Measurements from ENCODE around the gene LAMA3.

Gene LAMA3

DNA sequence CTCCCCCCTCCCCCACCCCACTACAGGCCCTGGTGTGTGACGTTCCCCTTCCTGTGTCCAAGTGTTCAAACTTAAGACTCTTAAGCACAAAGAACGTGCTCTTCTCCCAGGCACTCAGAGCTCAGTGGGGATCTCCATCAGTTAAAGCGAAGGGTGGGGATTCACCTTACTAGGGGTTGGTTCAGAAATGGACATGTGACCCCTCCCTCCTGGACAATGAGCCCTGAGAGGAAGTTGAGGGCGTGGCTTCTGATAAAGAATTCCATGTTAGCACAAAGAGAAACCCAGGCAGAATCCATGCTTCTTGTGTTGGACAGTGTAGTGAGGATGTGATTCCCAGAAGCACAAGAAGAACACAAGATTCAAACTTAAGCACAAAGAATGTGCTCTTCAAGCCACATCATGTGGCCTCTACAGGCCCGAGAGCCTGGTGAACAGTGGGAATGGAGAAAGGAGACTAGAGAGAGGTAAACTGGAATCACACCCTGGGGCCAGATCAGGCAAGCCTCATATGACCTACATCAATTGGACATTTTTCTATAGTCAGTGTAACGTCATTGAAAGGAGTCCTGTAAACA lies 247.2 kb downstream of the LAMA3 start:
- H3K9ac ChIP-seq = no peak overlapping the region
- H3K36me3 ChIP-seq = peaks cover 0 to 5% (median 0%) of the 10 kb centered on the region in 11 experiments; a peak in 1 of 22 replicates
- H3K4me2 ChIP-seq = no peak overlapping the region
- H4K20me1 ChIP-seq = no peaks in the 10 kb centered on the region
- no peak overlapping the region for H3K4me3 ChIP-seq
- H3K27me3 ChIP-seq = no peaks in the 10 kb centered on the region
- peaks cover 0 to 10% (median 3%) of the 10 kb centered on the region in 10 experiments; a peak in 7 of 20 replicates for H3K4me1 ChIP-seq
- TF ChIP-seq Cebpa-rat (IDR thresholded peaks at IDR 0.05) = no peak
- no peaks in the 10 kb centered on the region for H3K9me3 ChIP-seq (replicated peaks in 1 of 11)
- no peak overlapping the region for H3K27ac ChIP-seq

DNA sequence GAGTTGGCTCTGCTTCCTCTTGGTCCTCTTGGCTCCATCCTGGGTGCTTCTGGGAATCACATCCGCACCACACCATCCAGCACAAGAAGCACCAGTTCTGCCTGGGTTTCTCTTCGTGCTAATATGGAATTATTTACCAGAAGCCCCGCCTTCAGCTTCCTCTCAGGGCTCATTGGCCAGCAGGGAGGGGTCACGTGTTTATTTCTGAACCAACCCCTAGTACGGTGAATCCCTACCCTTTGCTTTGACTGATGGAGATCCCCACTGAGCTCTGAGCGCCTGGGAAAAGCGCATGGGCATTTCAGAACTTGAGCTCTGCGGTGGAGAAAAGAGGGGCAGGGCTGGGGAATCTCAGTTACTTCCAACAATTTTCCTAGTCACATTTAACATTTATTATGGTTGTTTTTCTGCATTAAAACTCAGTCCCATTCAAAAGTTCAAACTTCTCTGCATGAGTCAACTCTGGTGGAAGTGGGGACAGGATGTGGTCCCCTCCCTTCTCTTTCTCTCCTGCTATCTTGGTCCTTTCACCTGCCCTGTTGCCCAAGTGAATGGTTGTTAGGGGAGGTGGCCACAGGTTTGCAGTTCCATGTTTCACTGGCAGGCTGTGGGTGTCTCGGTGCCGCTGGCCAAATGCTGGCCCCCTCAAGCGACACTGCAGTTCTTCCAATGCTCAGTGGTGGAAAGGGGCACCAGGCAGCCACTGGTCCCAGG lies 248.9 kb downstream of the LAMA3 start:
- no peak overlapping the region for H3K4me3 ChIP-seq
- H3K9me3 ChIP-seq (replicated peaks in 1 of 11) = no peaks in the 10 kb centered on the region
- peaks cover 0 to 10% (median 3%) of the 10 kb centered on the region in 10 experiments; a peak in 7 of 20 replicates for H3K4me1 ChIP-seq
- peak overlapping the region in 6 of 11 experiments; percentile 3 to 45 (median 26); a peak in 7 of 22 replicates for H3K4me2 ChIP-seq
- H3K27ac ChIP-seq = no peak overlapping the region
- no peaks in the 10 kb centered on the region for H4K20me1 ChIP-seq
- H3K9ac ChIP-seq = no peak overlapping the region
- no peak for TF ChIP-seq Cebpa-rat (IDR thresholded peaks at IDR 0.05)
- no peaks in the 10 kb centered on the region for H3K36me3 ChIP-seq
- H3K27me3 ChIP-seq = no peaks in the 10 kb centered on the region

DNA sequence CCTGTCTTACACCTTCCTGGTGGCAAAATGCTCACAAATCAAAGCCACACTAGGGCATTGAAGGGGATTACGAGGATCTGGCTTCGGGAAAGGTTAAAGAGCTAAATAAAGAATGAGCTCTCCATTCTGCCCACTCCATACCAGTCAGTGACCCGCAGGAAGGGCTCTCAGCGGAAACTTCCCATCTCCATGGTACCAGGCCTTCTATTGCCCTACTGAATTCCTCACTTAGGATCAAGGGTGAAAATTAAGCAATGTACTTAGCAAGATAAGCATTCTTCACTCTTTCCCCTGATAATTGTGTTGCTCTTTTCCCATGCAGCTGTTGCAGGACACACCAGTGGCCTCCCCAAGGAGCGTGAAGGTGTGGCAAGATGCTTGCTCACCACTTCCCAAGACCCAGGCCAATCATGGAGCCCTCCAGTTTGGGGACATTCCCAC lies 249.7 kb downstream of the LAMA3 start:
- Histone ChIP-seq H3K9ac (no peak overlapping the region), H3K27me3 (no peaks in the 10 kb centered on the region), H3K4me1 (peaks cover 0 to 10% (median 3%) of the 10 kb centered on the region in 10 experiments; a peak in 7 of 20 replicates), H3K4me3 (no peak overlapping the region), H3K4me2 (no peak overlapping the region), H3K9me3 (replicated peaks in 1 of 11) (no peaks in the 10 kb centered on the region), H3K27ac (no peak overlapping the region), H4K20me1 (no peaks in the 10 kb centered on the region), H3K36me3 (peaks cover 0 to 6% (median 0%) of the 10 kb centered on the region in 11 experiments; a peak in 1 of 22 replicates)
- no peak for TF ChIP-seq Cebpa-rat (IDR thresholded peaks at IDR 0.05)

DNA sequence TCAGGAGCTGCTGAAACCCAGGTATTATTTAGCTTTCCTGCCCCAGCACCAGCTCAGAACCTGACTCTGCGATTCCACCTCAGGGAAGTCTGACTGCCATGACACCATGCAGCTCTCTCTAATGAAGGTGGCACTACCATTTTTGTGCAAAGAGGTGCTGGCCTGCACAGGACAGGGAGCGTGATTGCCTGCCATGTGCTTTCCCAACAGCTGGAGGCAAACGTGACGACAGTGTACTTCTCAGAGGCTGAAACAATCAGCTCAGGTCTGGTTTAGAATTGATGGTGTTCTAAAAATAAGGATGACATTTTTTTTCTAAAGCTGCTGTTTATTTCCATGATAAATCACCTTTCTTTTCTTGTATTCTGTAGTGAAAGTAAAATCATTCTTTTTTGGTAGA lies 250.1 kb downstream of the LAMA3 start:
- Histone ChIP-seq H3K27ac (no peak overlapping the region), H4K20me1 (no peaks in the 10 kb centered on the region), H3K4me3 (no peak overlapping the region), H3K4me1 (peaks cover 0 to 10% (median 3%) of the 10 kb centered on the region in 10 experiments; a peak in 7 of 20 replicates), H3K9me3 (replicated peaks in 1 of 11) (no peaks in the 10 kb centered on the region), H3K36me3 (peaks cover 0 to 10% (median 0%) of the 10 kb centered on the region in 11 experiments; a peak in 1 of 22 replicates), H3K4me2 (no peak overlapping the region), H3K27me3 (no peaks in the 10 kb centered on the region), H3K9ac (no peak overlapping the region)
- TF ChIP-seq Cebpa-rat (IDR thresholded peaks at IDR 0.05) = no peak

DNA sequence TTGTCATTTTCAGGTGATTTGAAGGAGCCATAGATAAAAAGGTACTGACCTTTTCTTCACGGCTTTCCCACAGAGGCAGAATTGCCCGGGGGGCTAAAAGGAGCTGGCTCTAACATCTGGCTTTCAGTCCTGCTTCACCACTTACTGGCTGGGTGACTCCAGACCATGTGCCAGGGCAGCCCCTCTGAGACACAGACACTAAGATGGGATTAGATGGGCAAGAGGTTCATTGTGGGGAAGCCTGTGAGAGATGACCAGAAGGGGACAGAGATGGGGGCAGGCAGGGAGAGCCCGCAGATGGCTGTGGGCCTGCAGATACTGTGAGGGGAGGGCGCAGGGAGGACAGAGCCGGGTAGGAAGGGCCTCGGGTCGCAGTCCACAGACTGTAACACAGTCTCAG lies 250.6 kb downstream of the LAMA3 start:
- Histone ChIP-seq H3K4me2 (no peak overlapping the region), H3K4me1 (peaks cover 0 to 10% (median 3%) of the 10 kb centered on the region in 10 experiments; a peak in 7 of 20 replicates), H4K20me1 (no peaks in the 10 kb centered on the region), H3K4me3 (no peak overlapping the region), H3K27me3 (no peaks in the 10 kb centered on the region), H3K36me3 (peaks cover 0 to 10% (median 0%) of the 10 kb centered on the region in 11 experiments; a peak in 1 of 22 replicates), H3K9me3 (replicated peaks in 1 of 11) (no peaks in the 10 kb centered on the region), H3K9ac (no peak overlapping the region), H3K27ac (no peak overlapping the region)
- no peak for TF ChIP-seq Cebpa-rat (IDR thresholded peaks at IDR 0.05)

DNA sequence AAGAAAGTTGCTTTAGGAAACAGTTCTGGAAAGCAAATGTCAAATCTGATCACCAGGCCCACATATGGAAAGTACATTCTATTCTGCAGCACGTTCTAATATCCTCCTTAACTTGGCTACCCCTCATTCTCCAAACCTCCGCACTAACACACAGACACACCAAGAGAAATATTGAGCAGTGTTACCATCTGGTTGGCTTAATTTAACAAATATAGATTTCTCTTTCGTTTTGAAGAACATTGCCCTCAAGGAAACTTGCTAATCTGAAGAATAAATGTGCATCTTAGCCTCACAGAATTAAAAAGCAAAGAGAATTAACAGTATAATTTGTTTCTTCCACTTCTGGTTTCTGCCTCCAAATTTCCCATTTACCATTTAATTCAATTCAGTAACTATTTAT lies 252.5 kb downstream of the LAMA3 start:
- no peaks in the 10 kb centered on the region for H4K20me1 ChIP-seq
- no peak overlapping the region for H3K9ac ChIP-seq
- H3K4me1 ChIP-seq = peaks cover 0 to 21% (median 12%) of the 10 kb centered on the region in 10 experiments; a peak in 16 of 20 replicates
- H3K36me3 ChIP-seq = peaks cover 0 to 10% (median 0%) of the 10 kb centered on the region in 11 experiments; a peak in 1 of 22 replicates
- no peaks in the 10 kb centered on the region for H3K9me3 ChIP-seq (replicated peaks in 1 of 11)
- H3K4me2 ChIP-seq = no peak overlapping the region
- no peak overlapping the region for H3K4me3 ChIP-seq
- TF ChIP-seq Cebpa-rat (IDR thresholded peaks at IDR 0.05) = no peak
- no peaks in the 10 kb centered on the region for H3K27me3 ChIP-seq
- H3K27ac ChIP-seq = no peak overlapping the region

DNA sequence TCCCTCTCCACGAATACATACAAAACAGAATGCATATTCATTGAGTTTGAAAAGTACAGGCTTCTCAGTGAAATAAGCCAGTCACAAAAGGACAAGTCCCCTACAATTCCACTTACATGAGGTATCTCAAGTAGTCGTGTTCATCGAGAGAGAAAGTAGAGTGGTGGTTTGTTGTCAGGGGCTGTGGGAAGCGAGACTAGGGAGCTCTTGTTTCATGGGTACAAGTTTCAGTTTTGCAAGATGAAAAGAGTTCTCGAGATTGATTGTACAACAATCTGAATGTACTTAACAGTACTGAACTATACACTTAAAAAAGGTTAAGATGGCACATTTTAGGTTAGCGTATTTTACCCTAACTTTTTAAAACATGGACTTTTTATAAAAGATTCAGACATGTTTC lies 253.9 kb downstream of the LAMA3 start:
- H4K20me1 ChIP-seq = no peaks in the 10 kb centered on the region
- H3K9ac ChIP-seq = no peak overlapping the region
- H3K4me1 ChIP-seq = peaks cover 0 to 17% (median 11%) of the 10 kb centered on the region in 10 experiments; a peak in 16 of 20 replicates
- H3K27me3 ChIP-seq = no peaks in the 10 kb centered on the region
- H3K27ac ChIP-seq = no peak overlapping the region
- H3K36me3 ChIP-seq = peaks cover 0 to 10% (median 0%) of the 10 kb centered on the region in 11 experiments; a peak in 1 of 22 replicates
- no peak overlapping the region for H3K4me2 ChIP-seq
- H3K4me3 ChIP-seq = no peak overlapping the region
- H3K9me3 ChIP-seq (replicated peaks in 1 of 11) = no peaks in the 10 kb centered on the region
- no peak for TF ChIP-seq Cebpa-rat (IDR thresholded peaks at IDR 0.05)

DNA sequence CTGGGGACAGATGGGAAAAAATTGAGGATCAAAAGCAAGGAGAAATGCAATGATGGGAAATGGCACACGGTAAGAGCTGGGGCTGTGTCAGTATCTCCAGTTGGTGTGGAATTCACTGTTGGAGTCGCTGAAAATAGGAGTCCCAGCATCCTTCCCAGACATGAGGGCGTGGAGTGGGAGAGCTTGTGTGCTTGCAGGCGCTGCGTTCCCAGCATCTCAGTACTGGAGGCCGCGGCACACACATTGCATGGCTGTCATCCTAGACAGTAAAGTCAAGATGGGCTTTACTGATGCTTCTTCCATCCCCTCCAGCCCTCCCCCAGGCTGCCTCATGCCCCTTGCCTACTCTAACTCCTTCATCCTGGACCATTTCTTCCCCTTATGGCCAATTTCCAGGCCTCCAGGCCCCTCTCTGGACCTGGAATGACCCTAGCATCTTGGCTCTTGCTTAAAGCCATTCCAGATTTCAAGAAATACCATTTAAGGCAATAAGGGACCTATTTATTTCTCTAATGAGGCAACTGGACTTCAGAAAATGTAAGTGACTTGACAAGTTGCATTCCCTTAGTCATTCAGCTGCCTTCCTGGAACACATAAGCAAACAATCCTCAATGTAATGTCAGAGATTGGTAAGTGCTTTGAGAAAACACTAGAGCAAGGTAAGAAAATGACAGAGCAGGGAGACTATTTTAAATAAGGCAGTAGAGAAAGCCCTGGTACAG lies 254.8 kb downstream of the LAMA3 start:
- H3K4me1 ChIP-seq = peaks cover 0 to 11% (median 8%) of the 10 kb centered on the region in 10 experiments; a peak in 15 of 20 replicates
- H3K36me3 ChIP-seq = peaks cover 0 to 10% (median 0%) of the 10 kb centered on the region in 11 experiments; a peak in 1 of 22 replicates
- TF ChIP-seq Cebpa-rat (IDR thresholded peaks at IDR 0.05) = no peak

More for the DNA sequence above, 254.8 kb downstream of the LAMA3 start:
- no peak overlapping the region for H3K27ac ChIP-seq
- H3K27me3 ChIP-seq = no peaks in the 10 kb centered on the region
- no peaks in the 10 kb centered on the region for H4K20me1 ChIP-seq
- H3K4me2 ChIP-seq = no peak overlapping the region
- H3K9me3 ChIP-seq (replicated peaks in 1 of 11) = no peaks in the 10 kb centered on the region
- no peak overlapping the region for H3K4me3 ChIP-seq
- H3K9ac ChIP-seq = no peak overlapping the region

Measured in BLaER1 treated with 17β-estradiol and CSF1 and Interleukin-3, amounts not matched to agents 10 nM and 100 nM (cell line).